ENCODE data around the gene LIX1. TPM values are rescaled to one million over a fixed set of nuclear protein-coding genes. Genes with fewer than 3 reads are reported as not detected.

LIX1 gene
- total RNA-seq, 1 experiment from 2014 or later = not detected

- intact Hi-C loops (cut with micrococcal nuclease) = no loop called here
- H2AFZ ChIP-seq (ENCODE audit: low read length) = no peak overlapping the region
- no peak overlapping the region for H3K9ac ChIP-seq (ENCODE audit: low read length)
- TF ChIP-seq EZH2phosphoT487 (IDR thresholded peaks at IDR 0.05; ENCODE audit: borderline replicate concordance, low read length) = no peak
- TF ChIP-seq CTCF (conservative IDR thresholded peaks at IDR 0.05; ENCODE audit: low read depth, low read length) = no peak
- TF ChIP-seq EZH2 (IDR thresholded peaks at IDR 0.05; ENCODE audit: low read length, unreplicated experiment) = no peak
- no peak overlapping the region for H3K27ac ChIP-seq (ENCODE audit: low read length)
- H3F3A ChIP-seq (ENCODE audit: low read length, unreplicated experiment) = no peaks in the 10 kb centered on the region
- no peaks in the 10 kb centered on the region for H3K4me1 ChIP-seq (ENCODE audit: insufficient read depth, low read length)
- no peaks in the 10 kb centered on the region for H3K27me3 ChIP-seq (ENCODE audit: low read length)
- peaks cover 5% of the 10 kb centered on the region; the same call in 1 of the 2 replicates for H3K9me3 ChIP-seq (ENCODE audit: low read length)
- H3K4me2 ChIP-seq (ENCODE audit: low read length) = no peak overlapping the region
- no peaks in the 10 kb centered on the region for H3K79me2 ChIP-seq (ENCODE audit: low read length)
- DNase-seq (no peak), ATAC-seq (no peak)
- CTCF ChIA-PET = no interaction called here
- BruUV-seq (replicated peaks) = no TSS peak
- H3K4me3 ChIP-seq (ENCODE audit: low read length) = no peak overlapping the region
- H4K20me1 ChIP-seq (ENCODE audit: low read length) = no peaks in the 10 kb centered on the region
- peaks cover 14% of the 10 kb centered on the region for H3K36me3 ChIP-seq (ENCODE audit: low read depth, low read length)
- no peaks in the 10 kb centered on the region for H3K9me2 ChIP-seq (replicated peaks; ENCODE audit: low read length)
- POLR2A ChIA-PET (ENCODE audit: unreplicated experiment) = no interaction called here
Observed at GRCh38 chr5:97157689-97158088, 15.3 kb upstream of the LIX1 start.

- Histone ChIP-seq H3K9me3 (ENCODE audit: low read length) (no peaks in the 10 kb centered on the region), H2AFZ (ENCODE audit: low read length) (no peak overlapping the region), H3K4me1 (ENCODE audit: insufficient read depth, low read length) (no peaks in the 10 kb centered on the region), H4K20me1 (ENCODE audit: low read length) (no peaks in the 10 kb centered on the region), H3K27me3 (ENCODE audit: low read length) (no peaks in the 10 kb centered on the region), H3K9me2 (replicated peaks; ENCODE audit: low read length) (no peaks in the 10 kb centered on the region), H3K36me3 (ENCODE audit: low read depth, low read length) (no peaks in the 10 kb centered on the region), H3K9ac (ENCODE audit: low read length) (no peak overlapping the region), H3K79me2 (ENCODE audit: low read length) (no peaks in the 10 kb centered on the region), H3F3A (ENCODE audit: low read length, unreplicated experiment) (no peaks in the 10 kb centered on the region), H3K4me2 (ENCODE audit: low read length) (no peak overlapping the region), H3K4me3 (ENCODE audit: low read length) (no peak overlapping the region), H3K27ac (ENCODE audit: low read length) (no peak overlapping the region)
- POLR2A ChIA-PET (ENCODE audit: unreplicated experiment) = interaction anchor here (0.6 kb wide), 1 partner anchor 353 kb away, joined by 5 read pairs; no protein-coding TSS in a partner anchor
- DNase-seq (no peak), ATAC-seq (no peak)
- intact Hi-C loops (cut with micrococcal nuclease) = no loop called here
- CTCF ChIA-PET = no interaction called here
- no TSS peak for BruUV-seq (replicated peaks)
- TF ChIP-seq EZH2 (IDR thresholded peaks at IDR 0.05; ENCODE audit: low read length, unreplicated experiment) (no peak), CTCF (conservative IDR thresholded peaks at IDR 0.05; ENCODE audit: low read depth, low read length) (no peak), EZH2phosphoT487 (IDR thresholded peaks at IDR 0.05; ENCODE audit: borderline replicate concordance, low read length) (no peak)
Observed at GRCh38 chr5:97151370-97151769, 9.0 kb upstream of the LIX1 start.

DNA sequence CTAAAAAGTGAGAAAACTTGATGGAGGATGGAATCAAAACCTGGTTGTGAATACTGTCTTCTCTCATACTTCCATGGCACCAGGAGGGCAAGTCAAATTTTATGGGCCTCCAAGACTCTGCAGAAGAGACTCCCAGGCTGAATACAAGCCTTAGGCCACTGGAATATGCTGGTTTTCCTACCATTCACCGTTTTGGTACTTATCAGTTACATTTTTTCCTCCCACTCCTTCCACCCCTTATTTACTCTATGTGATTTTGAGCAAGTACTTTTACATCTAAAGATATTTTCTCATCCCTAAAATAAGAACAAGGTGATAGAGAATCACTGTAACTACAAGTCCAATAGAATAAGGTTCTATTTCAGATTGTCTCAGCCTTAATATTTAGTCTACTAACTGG lies 8.0 kb upstream of the LIX1 start:
- H3K9me2 ChIP-seq (replicated peaks; ENCODE audit: low read length) = no peaks in the 10 kb centered on the region
- H3K9me3 ChIP-seq (ENCODE audit: low read length) = no peaks in the 10 kb centered on the region
- no peaks in the 10 kb centered on the region for H3K36me3 ChIP-seq (ENCODE audit: low read depth, low read length)
- H3K9ac ChIP-seq (ENCODE audit: low read length) = no peak overlapping the region
- intact Hi-C loops (cut with micrococcal nuclease) = no loop called here
- CTCF ChIA-PET = no interaction called here
- no peak overlapping the region for H3K4me3 ChIP-seq (ENCODE audit: low read length)
- H3K27me3 ChIP-seq (ENCODE audit: low read length) = no peaks in the 10 kb centered on the region
- no peaks in the 10 kb centered on the region for H3K79me2 ChIP-seq (ENCODE audit: low read length)
- DNase-seq (no peak), ATAC-seq (no peak)
- no peak overlapping the region for H3K4me2 ChIP-seq (ENCODE audit: low read length)
- no peaks in the 10 kb centered on the region for H3K4me1 ChIP-seq (ENCODE audit: insufficient read depth, low read length)
- no peak overlapping the region for H3K27ac ChIP-seq (ENCODE audit: low read length)
- H3F3A ChIP-seq (ENCODE audit: low read length, unreplicated experiment) = no peaks in the 10 kb centered on the region
- no peak overlapping the region for H2AFZ ChIP-seq (ENCODE audit: low read length)
- no peak for TF ChIP-seq CTCF (conservative IDR thresholded peaks at IDR 0.05; ENCODE audit: low read depth, low read length)
- no peak for TF ChIP-seq EZH2phosphoT487 (IDR thresholded peaks at IDR 0.05; ENCODE audit: borderline replicate concordance, low read length)
- H4K20me1 ChIP-seq (ENCODE audit: low read length) = no peaks in the 10 kb centered on the region
- no TSS peak for BruUV-seq (replicated peaks)
- POLR2A ChIA-PET (ENCODE audit: unreplicated experiment) = no interaction called here
